Naive B cell (primary cell): ENCODE results near the gene PSG5. TPM values are rescaled to one million over a fixed set of nuclear protein-coding genes. Genes with fewer than 3 reads are reported as not detected.
"Not testable (repeated sequence)": the region's sequence is repeated elsewhere in the genome, so short reads cannot be mapped to it uniquely, and the experiment has no call there.

Source experiments
- ATAC-seq, 2 donors: fragments of 150-1000 bp; cut with Tn5 transposase; 2 replicates each; pipeline ENCODE4 v1.10.0; 2021; ENCODE audit warnings: low read depth in 2 of 2, mild to moderate bottlenecking in 2 of 2, moderate library complexity in 2 of 2
- DNase-seq: peaks from one replicate; pipeline ENCODE4 v3.0.0; 2022
- H3K27ac Mint-ChIP-seq, 6 donors: one replicate each; pipeline ENCODE4 v1.8.0; 2020 to 2022; ENCODE audit warnings: mild to moderate bottlenecking in 6 of 6, mixed read lengths in 6 of 6, moderate library complexity in 5 of 6, inconsistent platforms in 2 of 6
- H3K27me3 Mint-ChIP-seq, 3 donors: one replicate each; pipeline ENCODE4 v1.8.0; 2021 to 2022; ENCODE audit warnings: mixed read lengths in 3 of 3, mild to moderate bottlenecking in 1 of 3
- H3K36me3 Mint-ChIP-seq, 2 donors: one replicate each; pipeline ENCODE4 v1.8.0; 2020 to 2022; ENCODE audit warnings: mixed read lengths in 2 of 2, inconsistent platforms in 1 of 2, mild to moderate bottlenecking in 1 of 2
- H3K4me1 Mint-ChIP-seq, 3 donors: one replicate each; pipeline ENCODE4 v1.8.0; 2020 to 2022; ENCODE audit warnings: mixed read lengths in 3 of 3, inconsistent platforms in 1 of 3, mild to moderate bottlenecking in 1 of 3, moderate library complexity in 1 of 3
- H3K4me3 Mint-ChIP-seq, 8 donors: one replicate each; pipeline ENCODE4 v1.8.0; 2020 to 2022; ENCODE audit warnings: mild to moderate bottlenecking in 8 of 8, mixed read lengths in 8 of 8, moderate library complexity in 8 of 8, inconsistent platforms in 2 of 8
- H3K9me3 Mint-ChIP-seq, 7 donors: one replicate each; pipeline ENCODE4 v1.8.0; 2020 to 2022; ENCODE audit warnings: mixed read lengths in 7 of 7, mild to moderate bottlenecking in 5 of 7, inconsistent platforms in 2 of 7, moderate library complexity in 1 of 7
- polyA plus RNA-seq, 6 donors: library from polyadenylated mRNA; unstranded; fragments of 300-500 nt; fragmentation: Illumina TruSeq; gene quantifications; one replicate each; pipeline ENCODE4 v1.2.3, GENCODE V29; 2021; ENCODE audit warnings: low read depth in 6 of 6

PSG5 gene
- polyA plus RNA-seq, 6 donors from 2014 or later, result not detected

DNA sequence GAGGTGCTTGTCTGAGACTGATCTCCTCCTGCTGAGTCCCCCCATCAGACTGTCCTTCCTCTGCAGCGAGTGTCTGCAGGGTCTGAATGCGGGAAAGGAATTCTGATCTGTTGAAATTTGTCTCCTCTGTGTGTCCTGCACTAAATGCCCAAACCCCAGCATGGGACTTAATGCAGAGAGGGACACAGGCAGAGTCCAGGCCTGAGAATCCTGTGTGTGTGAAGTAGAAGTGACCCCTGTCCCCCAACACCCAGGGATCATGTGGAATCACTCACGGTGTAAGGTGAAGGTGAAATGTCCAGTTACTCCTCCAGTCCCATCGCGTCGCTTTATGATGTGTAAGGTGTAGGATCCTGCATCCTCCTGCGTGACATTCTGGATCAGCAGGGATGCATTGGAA, 17.3 kb upstream of the PSG5 start:
- H3K9me3 Mint-ChIP-seq, H3K27ac Mint-ChIP-seq, DNase-seq, H3K4me3 Mint-ChIP-seq, ATAC-seq, H3K36me3 Mint-ChIP-seq, H3K4me1 Mint-ChIP-seq: not testable (repeated sequence)
- peaks cover 0 to 15% (median 4%) of the 10 kb centered on the region in 3 donors for H3K27me3 Mint-ChIP-seq

DNA sequence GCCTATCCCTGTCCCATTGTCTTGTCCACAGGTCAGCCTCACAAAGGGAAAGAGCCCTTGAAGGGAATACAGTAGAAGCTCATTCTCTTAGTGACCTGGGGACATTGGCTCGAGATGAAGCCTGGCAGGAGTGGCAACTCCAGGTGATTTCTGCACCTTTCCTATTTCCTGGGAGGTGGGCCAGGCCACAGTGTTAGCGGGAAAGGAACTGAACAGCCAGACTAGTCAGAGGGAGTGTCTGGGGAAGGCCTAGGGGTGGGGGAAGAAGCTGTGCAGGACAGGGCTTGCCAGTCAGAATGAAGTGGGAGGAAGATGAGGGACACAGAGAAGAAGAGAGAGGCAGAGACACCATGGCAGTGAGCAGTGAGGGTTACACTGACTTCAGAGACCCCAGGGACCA, 15.6 kb upstream of the PSG5 start:
- H3K27ac Mint-ChIP-seq, ATAC-seq, DNase-seq, H3K4me1 Mint-ChIP-seq, H3K9me3 Mint-ChIP-seq, H3K4me3 Mint-ChIP-seq, H3K36me3 Mint-ChIP-seq: not testable (repeated sequence)
- H3K27me3 Mint-ChIP-seq, result peaks cover 0 to 15% (median 4%) of the 10 kb centered on the region in 3 donors

DNA sequence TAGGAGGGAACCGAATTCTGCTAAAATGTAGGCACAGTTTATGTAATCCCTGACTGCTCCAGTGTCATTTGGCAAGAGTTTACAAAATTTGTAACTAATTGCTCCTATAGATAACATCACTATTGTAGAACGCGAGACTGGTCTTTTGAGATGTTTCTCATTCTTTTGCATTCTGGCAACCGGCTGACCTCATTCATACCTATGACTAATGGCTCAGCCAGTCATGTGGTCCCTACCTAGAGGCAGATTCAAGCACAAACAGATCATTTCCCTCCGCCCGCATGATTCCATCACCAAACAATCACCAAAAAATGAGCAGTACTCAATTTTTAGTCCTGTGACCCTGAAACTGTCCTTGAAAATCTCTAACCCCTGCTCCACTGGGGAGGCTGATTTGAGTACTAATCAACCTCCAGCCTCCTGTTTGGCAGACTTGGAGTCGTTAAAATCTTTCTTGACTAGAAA, 15.0 kb upstream of the PSG5 start:
- H3K27ac Mint-ChIP-seq, H3K36me3 Mint-ChIP-seq, H3K4me1 Mint-ChIP-seq, DNase-seq, H3K9me3 Mint-ChIP-seq, ATAC-seq, H3K4me3 Mint-ChIP-seq: not testable (repeated sequence)
- peaks cover 0 to 11% (median 8%) of the 10 kb centered on the region in 3 donors for H3K27me3 Mint-ChIP-seq

DNA sequence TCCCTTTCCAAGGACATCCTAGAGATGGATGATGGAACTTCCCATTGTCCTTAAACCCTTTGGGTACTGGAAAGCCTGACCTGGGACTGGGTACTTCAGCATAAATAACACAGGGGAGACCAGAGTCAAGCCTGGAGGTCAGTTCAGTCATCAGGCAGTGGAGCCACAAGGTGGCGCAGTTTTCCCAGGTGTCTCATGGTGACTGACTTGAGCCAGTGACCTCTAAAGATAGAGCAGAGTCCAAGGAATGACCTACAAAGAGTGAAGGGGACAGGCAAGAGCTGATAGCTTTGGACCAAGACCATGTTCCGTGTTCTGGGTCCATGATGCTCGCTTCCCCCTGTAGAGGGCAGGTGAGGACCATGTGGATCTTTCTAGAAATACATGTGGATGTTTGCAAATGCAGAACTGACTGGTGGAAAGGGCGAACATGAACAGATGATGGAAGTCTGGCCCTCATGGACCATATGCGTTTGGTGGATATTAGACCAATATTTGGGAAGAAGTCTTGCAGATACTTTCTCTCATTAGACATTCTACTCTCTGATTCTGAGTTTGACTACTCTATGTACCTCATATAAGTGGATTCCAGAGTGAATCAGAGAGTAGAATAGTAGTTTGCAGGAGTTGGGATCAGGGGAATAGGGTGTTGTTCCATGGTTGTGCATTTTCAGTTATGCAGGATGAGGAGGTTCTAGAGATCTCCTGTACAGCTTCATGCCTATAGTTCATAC, 12.5 kb upstream of the PSG5 start:
- not testable (repeated sequence) for H3K36me3 Mint-ChIP-seq, H3K9me3 Mint-ChIP-seq, H3K4me1 Mint-ChIP-seq, ATAC-seq, DNase-seq, H3K27ac Mint-ChIP-seq
- Mint-ChIP-seq H3K27me3 (peaks cover 13 to 29% (median 20%) of the 10 kb centered on the region in 3 donors), H3K4me3 (peak overlapping the region in 1 of 8 donors; percentile 53)

DNA sequence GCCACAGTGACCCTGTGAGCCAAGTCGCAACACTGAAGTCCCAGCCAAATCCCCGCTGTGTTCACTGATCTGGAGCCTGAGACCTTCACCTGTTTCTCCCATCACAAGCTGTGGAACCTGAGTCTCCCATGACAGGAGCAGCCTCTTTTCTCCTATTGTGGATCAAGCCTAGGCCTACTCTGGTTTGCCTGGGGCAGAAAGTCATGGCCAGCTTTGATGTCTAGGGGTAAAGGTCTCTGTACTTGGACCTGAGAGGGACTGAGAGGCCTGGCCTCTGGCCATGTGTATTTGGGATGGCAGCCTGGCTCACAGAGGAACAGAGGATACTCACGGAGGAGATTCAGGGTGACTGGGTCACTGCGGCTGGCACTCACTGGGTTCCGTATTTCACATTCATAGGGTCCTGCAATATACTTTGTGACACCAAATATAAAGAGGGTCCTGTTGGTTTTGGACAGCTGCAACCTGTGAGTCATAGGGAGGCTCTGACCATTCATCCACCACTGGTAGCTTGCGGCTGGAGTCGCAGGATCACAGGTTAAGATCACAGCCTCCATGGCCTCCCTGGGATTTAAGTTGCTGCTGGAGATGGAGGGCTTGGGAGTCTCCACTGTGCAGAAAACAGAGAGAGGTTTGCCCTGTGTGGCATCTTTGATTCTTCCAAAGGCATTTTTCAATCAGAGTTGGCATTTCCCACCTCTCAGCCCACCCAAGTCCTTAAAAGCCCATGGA, 11.5 kb upstream of the PSG5 start:
- not testable (repeated sequence) for H3K9me3 Mint-ChIP-seq, DNase-seq, H3K4me1 Mint-ChIP-seq, ATAC-seq, H3K36me3 Mint-ChIP-seq, H3K27ac Mint-ChIP-seq, H3K4me3 Mint-ChIP-seq
- H3K27me3 Mint-ChIP-seq, result peaks cover 13 to 33% (median 22%) of the 10 kb centered on the region in 3 donors

DNA sequence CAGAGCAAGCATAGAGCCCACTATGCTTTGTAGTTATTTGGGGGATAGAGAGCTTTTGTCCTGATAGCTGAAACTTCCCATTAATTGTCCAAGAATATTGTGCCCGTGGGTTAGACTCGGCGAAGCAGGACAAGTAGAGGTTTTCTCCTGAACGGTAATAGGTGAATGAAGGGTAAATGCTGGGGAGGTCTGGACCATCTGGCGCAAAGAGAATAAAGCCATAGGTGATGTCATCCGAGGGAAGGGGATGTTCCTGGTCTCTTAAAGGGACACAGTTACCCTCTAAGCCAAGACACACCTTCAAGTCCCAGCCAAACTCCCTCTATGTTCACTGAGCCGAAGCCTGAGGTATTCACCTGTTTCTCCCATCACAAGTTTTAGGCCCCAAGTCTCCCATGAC, 8.1 kb upstream of the PSG5 start:
- H3K4me3 Mint-ChIP-seq, ATAC-seq, H3K36me3 Mint-ChIP-seq, H3K9me3 Mint-ChIP-seq, H3K4me1 Mint-ChIP-seq, DNase-seq, H3K27ac Mint-ChIP-seq: not testable (repeated sequence)
- H3K27me3 Mint-ChIP-seq, result peaks cover 22 to 39% (median 29%) of the 10 kb centered on the region in 3 donors

DNA sequence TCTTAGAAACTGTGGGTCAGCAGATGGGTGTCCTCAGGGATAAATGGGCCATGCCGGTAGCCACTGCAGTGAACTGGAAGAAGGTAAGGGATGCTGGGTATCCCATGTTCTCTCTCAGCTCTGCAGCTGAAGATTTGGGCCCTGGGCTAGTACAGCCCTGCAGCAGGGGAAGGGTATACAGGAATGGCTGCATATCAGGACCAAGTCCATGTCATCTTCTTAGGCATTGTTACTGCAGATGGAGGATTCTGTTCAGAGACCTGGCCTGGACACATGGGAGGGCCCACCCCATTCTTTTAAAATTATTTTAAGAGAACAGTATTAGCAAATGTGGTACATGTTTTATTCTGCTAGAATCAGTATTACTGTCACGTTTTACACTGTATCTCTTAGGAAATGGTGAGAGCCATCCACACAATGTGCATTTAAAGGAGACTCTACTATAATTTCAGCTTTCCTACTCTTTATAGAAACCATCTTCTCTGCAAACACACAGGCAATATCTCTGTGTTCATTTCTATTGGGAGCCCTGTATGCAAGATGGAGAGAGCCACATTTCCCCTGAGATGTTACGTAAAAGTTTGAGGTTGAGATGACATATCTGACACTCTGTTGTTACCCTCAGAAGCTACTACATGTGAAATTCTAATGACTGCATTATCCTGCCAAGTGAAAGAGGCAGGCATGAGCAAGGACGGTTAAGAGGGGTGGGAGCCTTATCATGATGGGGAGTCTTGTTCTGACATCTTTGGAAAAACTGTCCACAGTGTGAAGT, 6.2 kb upstream of the PSG5 start:
- not testable (repeated sequence) for H3K4me1 Mint-ChIP-seq, ATAC-seq, H3K4me3 Mint-ChIP-seq, H3K36me3 Mint-ChIP-seq, DNase-seq, H3K27ac Mint-ChIP-seq, H3K9me3 Mint-ChIP-seq
- peaks cover 28 to 53% (median 29%) of the 10 kb centered on the region in 3 donors for H3K27me3 Mint-ChIP-seq

DNA sequence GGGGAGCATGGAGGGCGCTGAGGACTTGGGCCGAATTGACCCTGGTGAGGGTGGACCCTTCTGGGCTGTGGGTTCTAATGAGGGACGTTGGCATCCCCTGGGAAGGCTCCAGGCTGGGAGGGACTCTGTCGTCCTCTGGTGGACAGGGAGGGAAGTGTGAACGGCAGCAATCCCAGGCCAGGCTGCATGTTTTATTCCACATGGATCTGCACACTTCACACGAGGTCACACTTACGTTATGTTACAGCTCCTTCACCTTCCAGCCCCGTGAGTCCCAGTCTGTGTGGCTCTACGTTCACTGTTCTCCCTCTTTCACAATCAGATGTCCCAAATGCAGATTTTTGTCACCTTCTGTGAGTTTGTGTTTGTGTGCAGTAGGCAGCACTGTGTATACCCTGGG, 1.8 kb upstream of the PSG5 start:
- not testable (repeated sequence) for H3K27ac Mint-ChIP-seq, DNase-seq, ATAC-seq, H3K36me3 Mint-ChIP-seq, H3K4me3 Mint-ChIP-seq, H3K4me1 Mint-ChIP-seq, H3K9me3 Mint-ChIP-seq
- peaks cover 10 to 44% (median 32%) of the 10 kb centered on the region in 3 donors for H3K27me3 Mint-ChIP-seq

DNA sequence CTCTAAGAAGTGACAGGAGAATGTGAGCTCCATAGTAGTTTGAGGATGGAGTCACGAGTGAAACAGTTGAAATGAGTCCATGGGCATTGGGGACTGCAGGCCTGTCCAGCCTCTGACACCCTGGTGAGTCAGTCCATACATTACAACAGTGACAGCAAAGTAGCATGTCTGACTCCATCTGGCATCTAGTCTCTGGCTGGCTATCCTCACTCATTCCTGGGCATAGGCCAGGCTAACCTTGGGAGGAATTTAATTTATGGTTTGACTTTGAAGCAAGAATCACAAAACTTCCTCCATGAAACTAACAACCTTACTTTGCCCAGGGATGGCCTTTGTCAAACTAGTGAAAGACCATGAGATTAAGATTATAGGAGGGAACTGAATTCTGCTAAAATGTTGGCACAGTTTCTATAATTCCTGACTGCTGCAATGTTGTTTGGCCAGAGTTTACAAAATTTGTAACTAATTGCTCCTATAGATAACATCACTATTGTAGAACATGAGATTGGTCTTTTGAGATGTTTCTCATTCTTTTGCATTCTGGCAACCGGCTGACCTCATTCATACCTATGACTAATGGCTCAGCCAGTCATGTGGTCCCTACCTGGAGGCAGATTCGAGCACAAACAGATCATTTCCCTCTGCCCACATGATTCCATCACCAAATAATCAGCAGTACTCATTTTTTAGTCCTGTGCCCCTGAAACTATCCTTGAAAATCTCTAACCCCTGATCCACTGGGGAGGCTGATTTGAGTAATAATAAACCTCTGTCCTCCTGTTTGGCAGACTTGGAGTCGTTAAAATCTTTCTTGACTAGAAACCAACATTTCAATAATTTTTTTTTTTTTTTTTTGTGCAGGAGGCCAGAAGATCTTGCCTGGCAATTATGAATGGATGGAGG, 4.2 kb downstream of the PSG5 start:
- DNase-seq, ATAC-seq: not testable (repeated sequence)

DNA sequence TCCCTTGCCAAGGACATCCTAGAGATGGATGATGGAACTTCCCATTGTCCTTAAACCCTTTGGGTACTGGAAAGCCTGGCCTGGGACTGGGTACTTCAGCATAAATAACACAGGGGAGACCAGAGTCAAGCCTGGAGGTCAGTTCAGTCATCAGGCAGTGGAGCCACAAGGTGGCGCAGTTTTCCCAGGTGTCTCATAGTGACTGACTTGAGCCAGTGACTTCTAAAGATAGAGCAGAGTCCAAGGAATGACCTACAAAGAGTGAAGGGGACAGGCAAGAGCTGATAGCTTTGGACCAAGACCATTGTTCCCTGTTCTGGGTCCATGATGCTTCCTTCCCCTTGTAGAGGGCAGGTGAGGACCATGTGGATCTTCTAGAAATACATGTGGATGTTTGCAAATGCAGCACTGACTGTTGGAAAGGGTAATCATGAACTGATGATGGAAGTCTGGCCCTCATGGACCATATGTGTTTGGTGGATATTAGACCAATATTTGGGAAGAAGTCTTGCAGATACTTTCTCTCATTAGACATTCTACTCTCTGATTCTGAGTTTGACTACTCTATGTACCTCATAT, 6.7 kb downstream of the PSG5 start:
- not testable (repeated sequence) for H3K4me1 Mint-ChIP-seq, H3K9me3 Mint-ChIP-seq, H3K36me3 Mint-ChIP-seq, DNase-seq, ATAC-seq, H3K4me3 Mint-ChIP-seq
- peaks cover 11 to 21% (median 11%) of the 10 kb centered on the region in 3 donors for H3K27me3 Mint-ChIP-seq
- peak overlapping the region in 1 of 6 donors; percentile 0 for H3K27ac Mint-ChIP-seq

More for the DNA sequence above, 4.2 kb downstream of the PSG5 start:
- not testable (repeated sequence) for H3K4me3 Mint-ChIP-seq, H3K9me3 Mint-ChIP-seq, H3K36me3 Mint-ChIP-seq, H3K4me1 Mint-ChIP-seq
- H3K27me3 Mint-ChIP-seq, result peaks cover 10 to 19% (median 10%) of the 10 kb centered on the region in 3 donors
- H3K27ac Mint-ChIP-seq, result peak overlapping the region in 1 of 6 donors; percentile 56

DNA sequence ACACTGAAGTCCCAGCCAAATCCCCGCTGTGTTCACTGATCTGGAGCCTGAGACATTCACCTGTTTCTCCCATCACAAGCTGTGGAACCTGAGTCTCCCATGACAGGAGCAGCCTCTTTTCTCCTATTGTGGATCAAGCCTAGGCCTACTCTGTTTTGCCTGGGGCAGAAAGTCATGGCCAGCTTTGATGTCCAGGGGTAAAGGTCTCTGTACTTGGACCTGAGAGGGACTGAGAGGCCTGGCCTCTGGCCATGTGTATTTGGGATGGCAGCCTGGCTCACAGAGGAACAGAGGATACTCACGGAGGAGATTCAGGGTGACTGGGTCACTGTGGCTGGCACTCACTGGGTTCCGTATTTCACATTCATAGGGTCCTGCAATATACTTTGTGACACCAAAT, 7.8 kb downstream of the PSG5 start:
- peaks cover 12 to 26% (median 15%) of the 10 kb centered on the region in 3 donors for H3K27me3 Mint-ChIP-seq
- not testable (repeated sequence) for H3K27ac Mint-ChIP-seq, ATAC-seq, H3K4me3 Mint-ChIP-seq, DNase-seq, H3K4me1 Mint-ChIP-seq, H3K36me3 Mint-ChIP-seq, H3K9me3 Mint-ChIP-seq

DNA sequence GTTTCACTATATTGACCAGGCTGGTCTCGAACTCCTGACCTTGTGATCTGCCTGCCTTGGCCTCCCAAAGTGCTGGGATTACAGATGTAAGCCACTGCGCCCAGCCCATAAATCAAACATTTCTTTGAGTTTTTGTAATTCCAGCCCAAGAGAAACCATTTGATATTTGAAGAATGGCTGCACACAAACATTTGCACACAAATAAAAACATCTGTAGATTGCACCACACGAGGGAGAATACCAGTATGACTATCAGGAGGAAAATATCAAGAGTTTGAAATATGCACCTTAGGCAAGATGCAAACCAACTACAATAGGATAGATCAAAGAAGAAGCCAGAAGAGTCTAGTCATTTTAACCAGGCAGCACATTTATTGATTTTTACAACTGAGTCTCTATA, 20.4 kb downstream of the PSG5 start:
- H3K27ac Mint-ChIP-seq, result not testable (repeated sequence)
- H3K27me3 Mint-ChIP-seq, result peaks cover 21 to 42% (median 28%) of the 10 kb centered on the region in 3 donors

More for the DNA sequence above, 20.4 kb downstream of the PSG5 start:
- not testable (repeated sequence) for DNase-seq, H3K4me3 Mint-ChIP-seq, H3K4me1 Mint-ChIP-seq, ATAC-seq, H3K36me3 Mint-ChIP-seq
- H3K9me3 Mint-ChIP-seq, result peaks cover 0 to 12% (median 0%) of the 10 kb centered on the region in 7 donors
